ENCODE results near the gene SLN. TPM values are rescaled to one million over a fixed set of nuclear protein-coding genes. Genes with fewer than 3 reads are reported as not detected.

Gene SLN
- total RNA-seq, 1 experiment from 2014 or later = not detected

DNA sequence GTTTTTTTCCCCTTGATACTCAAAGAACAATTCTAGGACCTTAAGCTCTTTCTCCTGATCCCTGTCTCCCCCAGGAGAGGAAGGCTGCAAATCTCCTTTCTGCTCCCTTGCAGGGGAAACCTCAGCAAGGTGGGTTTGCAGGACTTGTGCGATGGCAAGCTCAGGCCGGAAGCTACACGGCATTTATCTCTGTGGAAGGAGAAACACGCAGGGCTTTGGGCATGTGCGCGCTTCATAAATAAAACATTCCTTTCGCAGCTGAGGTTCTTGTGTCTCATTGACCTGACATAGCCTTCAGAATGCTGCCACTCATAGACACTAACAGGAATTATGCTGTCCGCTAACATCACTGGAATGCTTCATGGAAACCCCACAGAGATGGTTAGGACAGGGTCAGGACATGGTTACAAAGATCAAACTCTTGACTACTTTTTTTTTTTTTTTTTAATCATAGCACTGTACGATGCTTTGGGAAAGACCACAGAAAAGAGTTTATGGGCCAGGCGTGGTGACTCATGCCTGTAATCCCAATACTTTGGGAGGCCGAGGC lies 42.6 kb downstream of the SLN start:
- Histone ChIP-seq H2BK12ac (ENCODE audit: insufficient read length, low read depth, low read length) (no peak overlapping the region), H4K20me1 (ENCODE audit: control insufficient read depth, insufficient read depth, insufficient read length) (no peaks in the 10 kb centered on the region), H3K27ac (ENCODE audit: insufficient read length, low read depth, low read length) (no peak overlapping the region), H3K79me1 (ENCODE audit: insufficient read depth, low read depth, low read length, poor library complexity, severe bottlenecking) (no peaks in the 10 kb centered on the region), H2AK5ac (ENCODE audit: insufficient read length, low read length) (no peak overlapping the region), H2BK20ac (ENCODE audit: low read depth, low read length, poor library complexity, severe bottlenecking) (no peak overlapping the region), H2BK15ac (ENCODE audit: low read depth, low read length) (no peak overlapping the region), H3K4me2 (ENCODE audit: insufficient read depth, insufficient read length, low read length) (no peak overlapping the region), H3K56ac (ENCODE audit: insufficient read length, low read depth, low read length) (no peak overlapping the region), H4K5ac (ENCODE audit: insufficient read length, low read depth, low read length) (no peak overlapping the region), H4K91ac (ENCODE audit: insufficient read length, low read depth, low read length) (no peak overlapping the region), H3K4ac (ENCODE audit: low read depth, low read length) (no peak overlapping the region), H3T11ph (ENCODE audit: low read length) (no peak overlapping the region), H3K9ac (ENCODE audit: extremely low read depth, insufficient read length, low read length) (no peak overlapping the region), H3K9me3 (ENCODE audit: control insufficient read depth, low read depth, low read length) (no peaks in the 10 kb centered on the region), H3K23ac (ENCODE audit: insufficient read length, low read depth, low read length) (no peak overlapping the region), H3K27me3 (ENCODE audit: insufficient read depth, low read length) (no peaks in the 10 kb centered on the region), H2BK5ac (ENCODE audit: insufficient read length, low read length) (no peak overlapping the region), H3K14ac (ENCODE audit: insufficient read depth, low read length) (no peak overlapping the region), H3K4me1 (ENCODE audit: insufficient read depth, low read length) (peaks cover 7% of the 10 kb centered on the region; the same call in 1 of the 2 replicates), H2AFZ (ENCODE audit: low read length) (no peak overlapping the region), H4K8ac (replicated peaks; ENCODE audit: insufficient read length, low read depth, low read length) (no peak overlapping the region), H2BK120ac (ENCODE audit: low read depth, low read length, poor library complexity, severe bottlenecking) (no peak overlapping the region), H3K79me2 (ENCODE audit: insufficient read depth, low read length) (no peaks in the 10 kb centered on the region), H3K23me2 (ENCODE audit: insufficient read length, low read depth, low read length, poor library complexity, severe bottlenecking) (no peaks in the 10 kb centered on the region), H3K18ac (ENCODE audit: insufficient read length, low read depth, low read length) (no peak overlapping the region)
- TF ChIP-seq CTCF (conservative IDR thresholded peaks at IDR 0.05) = no peak
- H3K4me1 Mint-ChIP-seq = peaks cover 17 to 19% of the 10 kb centered on the region in 2 experiments
- H3K36me3 Mint-ChIP-seq (ENCODE audit: insufficient read depth in 1 of 3, low read depth in 3 of 3) = no peaks in the 10 kb centered on the region
- H3K27ac Mint-ChIP-seq = no peak overlapping the region
- DNase-seq = no peak
- no CpG with 5 or more reads among the region's 11 CpGs for WGBS (ENCODE audit: extremely low coverage, insufficient read length, low lambda C conversion rate)
- H3K4me3 Mint-ChIP-seq = no peak overlapping the region
- H3K9me3 Mint-ChIP-seq = no peaks in the 10 kb centered on the region
- H3K27me3 Mint-ChIP-seq (ENCODE audit: low read depth) = no peaks in the 10 kb centered on the region
